H9 (cell line): ENCODE measurements around the gene PLEKHD1. TPM values are rescaled to one million over a fixed set of nuclear protein-coding genes. Genes with fewer than 3 reads are reported as not detected.

Experiments used
- DNase-seq: peaks from one replicate; pipeline ENCODE4 v3.0.0-alpha.2; 2017
- H2AFZ ChIP-seq: one replicate; pipeline ENCODE4 v1.6.1; 2013; ENCODE audit warnings: mild to moderate bottlenecking, low read length, control low read depth, moderate library complexity
- H2AK5ac ChIP-seq: 2 replicates; pipeline ENCODE4 v1.6.1; 2013; ENCODE audit warnings: low read length, control low read depth, mixed read lengths; ENCODE audit not compliant: insufficient read length
- H2BK120ac ChIP-seq: one replicate; pipeline ENCODE4 v1.6.1; 2013; ENCODE audit warnings: low read depth, mild to moderate bottlenecking, low read length, control low read depth, inconsistent platforms; ENCODE audit not compliant: poor library complexity, severe bottlenecking
- H2BK12ac ChIP-seq: 2 replicates; pipeline ENCODE4 v1.6.1; 2013; ENCODE audit warnings: low read length, control low read depth, mixed read lengths, low read depth; ENCODE audit not compliant: insufficient read length
- H2BK15ac ChIP-seq: 2 replicates; pipeline ENCODE4 v1.6.1; 2013; ENCODE audit warnings: low read depth, low read length, control low read depth
- H2BK20ac ChIP-seq: one replicate; pipeline ENCODE4 v1.6.1; 2013; ENCODE audit warnings: low read depth, mild to moderate bottlenecking, low read length, control low read depth, inconsistent platforms; ENCODE audit not compliant: poor library complexity, severe bottlenecking
- H2BK5ac ChIP-seq: 2 replicates; pipeline ENCODE4 v1.6.1; 2013; ENCODE audit warnings: low read length, control low read depth, mixed read lengths; ENCODE audit not compliant: insufficient read length
- H3K14ac ChIP-seq: 2 replicates; pipeline ENCODE4 v1.6.1; 2013; ENCODE audit warnings: low read length, control low read depth; ENCODE audit not compliant: insufficient read depth
- H3K18ac ChIP-seq: 2 replicates; pipeline ENCODE4 v1.6.1; 2013; ENCODE audit warnings: low read depth, mild to moderate bottlenecking, mixed read lengths, low read length, control low read depth; ENCODE audit not compliant: insufficient read length
- H3K23ac ChIP-seq: 2 replicates; pipeline ENCODE4 v1.6.1; 2013; ENCODE audit warnings: low read length, control low read depth, mixed read lengths, low read depth; ENCODE audit not compliant: insufficient read length
- H3K23me2 ChIP-seq: 2 replicates; pipeline ENCODE4 v1.6.1; 2013; ENCODE audit warnings: low read depth, mild to moderate bottlenecking, mixed read lengths, low read length, control low read depth; ENCODE audit not compliant: insufficient read length, poor library complexity, severe bottlenecking
- H3K27ac ChIP-seq: 2 replicates; pipeline ENCODE4 v1.5.1; 2013; ENCODE audit warnings: low read length, control low read depth, mixed read lengths, low read depth; ENCODE audit not compliant: insufficient read length
- H3K27me3 ChIP-seq: 2 replicates; pipeline ENCODE4 v1.6.1; 2013; ENCODE audit warnings: low read length, control low read depth, inconsistent platforms; ENCODE audit not compliant: insufficient read depth
- H3K4ac ChIP-seq: 2 replicates; pipeline ENCODE4 v1.6.1; 2013; ENCODE audit warnings: low read depth, mild to moderate bottlenecking, control low read depth, inconsistent platforms, low read length, moderate library complexity
- H3K4me1 ChIP-seq: 2 replicates; pipeline ENCODE4 v1.6.1; 2013; ENCODE audit warnings: low read length, control low read depth, inconsistent platforms; ENCODE audit not compliant: insufficient read depth
- H3K4me2 ChIP-seq: 2 replicates; pipeline ENCODE4 v1.6.1; 2013; ENCODE audit warnings: low read length, control low read depth, mixed read lengths; ENCODE audit not compliant: insufficient read length, insufficient read depth
- H3K56ac ChIP-seq: 2 replicates; pipeline ENCODE4 v1.6.1; 2013; ENCODE audit warnings: low read depth, mild to moderate bottlenecking, mixed read lengths, low read length, control low read depth; ENCODE audit not compliant: insufficient read length
- H3K79me1 ChIP-seq: 2 replicates; pipeline ENCODE4 v1.6.1; 2013; ENCODE audit warnings: low read depth, mild to moderate bottlenecking, moderate library complexity, low read length, control low read depth, inconsistent platforms; ENCODE audit not compliant: insufficient read depth, poor library complexity, severe bottlenecking
- H3K79me2 ChIP-seq: 2 replicates; pipeline ENCODE4 v1.6.1; 2013; ENCODE audit warnings: low read length, control low read depth, inconsistent platforms; ENCODE audit not compliant: insufficient read depth
- H3K9ac ChIP-seq: 2 replicates; pipeline ENCODE4 v1.6.1; 2013; ENCODE audit warnings: low read length, control low read depth, mixed read lengths; ENCODE audit not compliant: insufficient read length; ENCODE audit errors: extremely low read depth
- H3K9me3 ChIP-seq: one replicate; pipeline ENCODE4 v1.6.1; 2013; ENCODE audit warnings: low read depth, low read length, inconsistent platforms; ENCODE audit not compliant: control insufficient read depth
- H3T11ph ChIP-seq: one replicate; pipeline ENCODE4 v1.6.1; 2013; ENCODE audit warnings: mild to moderate bottlenecking, low read length, control low read depth, inconsistent platforms
- H4K20me1 ChIP-seq: one replicate; pipeline ENCODE4 v1.6.1; 2013; ENCODE audit not compliant: control insufficient read depth, insufficient read length, insufficient read depth
- H4K5ac ChIP-seq: 2 replicates; pipeline ENCODE4 v1.6.1; 2013; ENCODE audit warnings: low read depth, mild to moderate bottlenecking, mixed read lengths, low read length, control low read depth; ENCODE audit not compliant: insufficient read length
- H4K8ac ChIP-seq: replicated peaks from 2 replicates; pipeline ENCODE4 v1.6.1; 2013; ENCODE audit warnings: low read length, control low read depth, mixed read lengths, low read depth; ENCODE audit not compliant: insufficient read length
- H4K91ac ChIP-seq: 2 replicates; pipeline ENCODE4 v1.6.1; 2013; ENCODE audit warnings: low read depth, mild to moderate bottlenecking, moderate library complexity, mixed read lengths, low read length, control low read depth; ENCODE audit not compliant: insufficient read length
- H3K27ac Mint-ChIP-seq, 3 experiments: 2 replicates in 2 of 3; 3 replicates in 1 of 3; pipeline ENCODE4 v1.8.0; 2020 to 2021; ENCODE audit warnings: mixed read lengths in 3 of 3, mild to moderate bottlenecking in 1 of 3, moderate library complexity in 1 of 3
- H3K27me3 Mint-ChIP-seq: 2 replicates; pipeline ENCODE4 v1.8.0; 2021; ENCODE audit warnings: low read depth, mild to moderate bottlenecking, moderate library complexity, mixed read lengths
- H3K36me3 Mint-ChIP-seq, 3 experiments: 2 replicates in 2 of 3; 3 replicates in 1 of 3; pipeline ENCODE4 v1.8.0; 2020 to 2021; ENCODE audit warnings: low read depth in 3 of 3, mixed read lengths in 3 of 3; ENCODE audit not compliant: insufficient read depth in 1 of 3
- H3K4me1 Mint-ChIP-seq, 2 experiments: 2 replicates each; pipeline ENCODE4 v1.8.0; 2020; ENCODE audit warnings: mixed read lengths in 2 of 2
- H3K4me3 Mint-ChIP-seq, 2 experiments: 2 replicates in 1 of 2; 3 replicates in 1 of 2; pipeline ENCODE4 v1.8.0; 2020 to 2021; ENCODE audit warnings: mild to moderate bottlenecking in 2 of 2, mixed read lengths in 2 of 2, moderate library complexity in 1 of 2
- H3K9me3 Mint-ChIP-seq, 2 experiments: 2 replicates in 1 of 2; 3 replicates in 1 of 2; pipeline ENCODE4 v1.8.0; 2020; ENCODE audit warnings: mild to moderate bottlenecking in 2 of 2, mixed read lengths in 2 of 2, moderate library complexity in 1 of 2
- CTCF ChIP-seq: fragments of 200-600 bp; sonication (generic); conservative IDR thresholded peaks from 3 replicates; pipeline ENCODE4 v1.8.0; 2021; ENCODE audit warnings: antibody characterized with exemption, mild to moderate bottlenecking
- WGBS: extraction: QIAGEN DNeasy Blood & Tissue Kit; methylation state at CpG from one replicate; pipeline ENCODE4 v1.1.7; 2013; ENCODE audit warnings: missing lambda C conversion rate, low lambda C conversion rate, mixed read lengths; ENCODE audit not compliant: insufficient read length; ENCODE audit errors: extremely low coverage; 5-methylcytosine and 5-hydroxymethylcytosine counted together
- total RNA-seq: library from RNA; stranded (reverse); gene quantifications from 2 replicates; pipeline ENCODE4 v1.2.1, GENCODE V29; 2021

The PLEKHD1 gene
- total RNA-seq, 1 experiment from 2014 or later = 0.37 TPM

GRCh38 chr14:69547701-69548348 is 63.3 kb downstream of the PLEKHD1 start:
- Histone ChIP-seq H3K27me3 (no peaks in the 10 kb centered on the region), H4K91ac (no peak overlapping the region), H3K4ac (no peak overlapping the region), H3K14ac (peak overlapping the region; percentile 90), H3K9ac (no peak overlapping the region), H2AK5ac (no peak overlapping the region), H3K23me2 (peaks cover 4% of the 10 kb centered on the region), H3K79me2 (no peaks in the 10 kb centered on the region), H2BK15ac (no peak overlapping the region), H2BK20ac (no peak overlapping the region), H3K56ac (no peak overlapping the region), H3K79me1 (no peaks in the 10 kb centered on the region), H4K20me1 (no peaks in the 10 kb centered on the region), H4K8ac (no peak overlapping the region), H3K27ac (no peak overlapping the region), H4K5ac (no peak overlapping the region), H3K23ac (no peak overlapping the region), H2BK12ac (no peak overlapping the region), H3K18ac (peak overlapping the region; percentile 73), H3T11ph (no peak overlapping the region), H3K4me2 (peak overlapping the region; percentile 34), H2AFZ (no peak overlapping the region), H3K9me3 (no peaks in the 10 kb centered on the region), H3K4me1 (peaks cover 7% of the 10 kb centered on the region; the same call in 1 of the 2 replicates), H2BK5ac (no peak overlapping the region), H2BK120ac (no peak overlapping the region)
- WGBS = no CpG with 5 or more reads among the region's 46 CpGs
- TF ChIP-seq CTCF = peak; percentile 99
- Mint-ChIP-seq H3K9me3 (no peaks in the 10 kb centered on the region; a peak in 2 of 5 replicates), H3K4me3 (peak overlapping the region; percentile 71 to 79), H3K4me1 (peaks cover 33 to 36% of the 10 kb centered on the region in 2 experiments), H3K36me3 (peaks cover 0 to 3% (median 0%) of the 10 kb centered on the region in 3 experiments; a peak in 1 of 7 replicates), H3K27ac (peak overlapping the region in 1 of 3 experiments; percentile 83; a peak in 3 of 7 replicates), H3K27me3 (peaks cover 21% of the 10 kb centered on the region)
- peak; percentile 90 for DNase-seq
